Measurements from ENCODE around the gene LASP1. TPM values are rescaled to one million over a fixed set of nuclear protein-coding genes. Genes with fewer than 3 reads are reported as not detected.

LASP1 gene
- total and polyA plus RNA-seq, 2 of the 4 experiments (the other 2 are of a cell fraction) = 79.8 to 262 TPM

- Histone ChIP-seq H3K4ac (ENCODE audit: low read depth, low read length) (no peak overlapping the region), H3K56ac (ENCODE audit: extremely low read depth, insufficient read depth, low read length) (no peak overlapping the region), H2BK15ac (ENCODE audit: low read depth, low read length) (no peak overlapping the region), H2AFZ (replicated peaks; ENCODE audit: low read length, poor library complexity) (no peak overlapping the region), H3K4me2 (ENCODE audit: low read depth, low read length) (no peak overlapping the region), H3K36me3 (ENCODE audit: control insufficient read depth, insufficient read depth, low read length) (peaks cover 79% of the 10 kb centered on the region), H4K8ac (ENCODE audit: low read depth in 2 of 2, low read length in 2 of 2) (no peak overlapping the region), H3K27me3 (ENCODE audit: control insufficient read depth, insufficient read depth, low read length) (no peaks in the 10 kb centered on the region), H3K4me1 (ENCODE audit: control insufficient read depth, insufficient read depth, low read length) (peaks cover 17% of the 10 kb centered on the region), H4K91ac (ENCODE audit: insufficient read depth, low read depth, low read length) (no peak overlapping the region), H3K18ac (ENCODE audit: low read depth, low read length) (no peak overlapping the region), H2AK5ac (ENCODE audit: low read depth, low read length) (no peak overlapping the region), H3K9ac (ENCODE audit: low read depth, low read length) (no peak overlapping the region), H4K20me1 (ENCODE audit: insufficient read depth, low read length) (peaks cover 99% of the 10 kb centered on the region), H2BK20ac (ENCODE audit: low read depth, low read length) (no peak overlapping the region), H2BK120ac (ENCODE audit: low read depth, low read length) (no peak overlapping the region), H3K27ac (ENCODE audit: insufficient read depth, low read length) (no peak overlapping the region), H3K4me3 (ENCODE audit: insufficient read depth, low read depth, low read length) (no peak overlapping the region), H3K9me1 (ENCODE audit: insufficient read depth, low read length) (peaks cover 23% of the 10 kb centered on the region), H2AK9ac (replicated peaks; ENCODE audit: low read depth, low read length, poor library complexity) (no peak overlapping the region), H3K23ac (ENCODE audit: low read depth, low read length) (no peak overlapping the region), H3K14ac (replicated peaks; ENCODE audit: low read depth, low read length) (no peak overlapping the region), H3K9me3 (ENCODE audit: control insufficient read depth, insufficient read depth, low read length) (no peaks in the 10 kb centered on the region), H3K79me1 (ENCODE audit: low read depth in 1 of 2, low read length in 2 of 2) (peaks cover 49 to 95% of the 10 kb centered on the region in 2 experiments), H4K5ac (ENCODE audit: low read depth, low read length) (no peak overlapping the region), H2BK5ac (ENCODE audit: low read depth, low read length, poor library complexity, severe bottlenecking) (no peak overlapping the region)
- no peak for ATAC-seq (ENCODE audit: low read depth)
- in situ Hi-C loops (cut with MboI; ENCODE audit: low sequenced_read_pairs) (no loop called here), intact Hi-C loops (cut with micrococcal nuclease) (no loop called here), dilution Hi-C loops (cut with HindIII; ENCODE audit: low sequenced_read_pairs, unreplicated experiment) (no loop called here)
- 100% methylated on average over 1 of the region's 5 CpGs; no CpG with 5 or more reads in 1 of the 2 experiments for WGBS, 2 experiments (ENCODE audit: extremely low coverage in 2 of 2, insufficient read length in 1 of 2)
- POLR2A ChIA-PET (ENCODE audit: unreplicated experiment) = interaction anchor here (1.1 kb wide), 1 partner anchor 15 kb away, joined by 3 read pairs; no protein-coding TSS in a partner anchor
- DNase-seq = no peak
- no TSS peak for BruUV-seq (replicated peaks)
- CTCF ChIA-PET = no interaction called here
- no peak for TF ChIP-seq MAFK (IDR thresholded peaks at IDR 0.05; ENCODE audit: low read depth, low read length)
- no peak for TF ChIP-seq CEBPB (IDR thresholded peaks at IDR 0.05; ENCODE audit: low read depth, low read length)
- TF ChIP-seq USF2 (IDR thresholded peaks at IDR 0.05; ENCODE audit: low read depth, low read length) = no peak
These were observed 23.3 kb downstream of the LASP1 start for GRCh38 chr17:38893113-38893512.

Data from IMR-90 (cell line).